A673 (cell line): ENCODE results near the gene PHRF1. TPM values are rescaled to one million over a fixed set of nuclear protein-coding genes. Genes with fewer than 3 reads are reported as not detected.

Experiments used
- BruUV-seq: library from RNA; stranded (reverse); fragments of 400-500 nt; replicated peaks from 2 replicates; lab custom pipeline; 2021; lab: Mats Ljungman, UMichigan
- CTCF ChIA-PET: fragments of 300-600 bp; sonication (Branson Sonifier 250); formaldehyde crosslinking; loops from one replicate; lab custom pipeline; 2022; ENCODE audit warnings: antibody characterized with exemption; lab: Charles Lee
- POLR2A ChIA-PET: fragments of 300-600 bp; sonication (Branson Sonifier 250); formaldehyde crosslinking; loops from one replicate; lab custom pipeline; 2022; ENCODE audit warnings: antibody characterized with exemption; ENCODE audit not compliant: low non-redundant PET; lab: Charles Lee
- DNase-seq: peaks from one replicate; pipeline ENCODE4 v3.0.0-alpha.2; 2015; ENCODE audit warnings: low spot score
- H3K27ac ChIP-seq: fragments of 200-600 bp; sonication (generic); 2 replicates; pipeline ENCODE4 v1.5.1; 2016; ENCODE audit warnings: mixed run types, low read depth, mild to moderate bottlenecking, mixed read lengths, antibody characterized with exemption, low read length; ENCODE audit not compliant: poor library complexity, severe bottlenecking
- H3K27me3 ChIP-seq: fragments of 200-600 bp; sonication (generic); replicated peaks from 2 replicates; pipeline ENCODE4 v1.6.1; 2017; ENCODE audit warnings: mixed run types, low read depth, mild to moderate bottlenecking, mixed read lengths, antibody characterized with exemption, low read length; ENCODE audit not compliant: insufficient read depth, poor library complexity
- H3K36me3 ChIP-seq: fragments of 200-600 bp; sonication (generic); 2 replicates; pipeline ENCODE4 v1.6.1; 2016; ENCODE audit warnings: mixed run types, mild to moderate bottlenecking, mixed read lengths, antibody characterized with exemption, low read length; ENCODE audit not compliant: insufficient read depth, poor library complexity, severe bottlenecking
- H3K4me1 ChIP-seq: fragments of 200-600 bp; sonication (generic); 2 replicates; pipeline ENCODE4 v1.6.1; 2017; ENCODE audit warnings: mixed run types, mild to moderate bottlenecking, mixed read lengths, antibody characterized with exemption, low read length; ENCODE audit not compliant: insufficient read depth, poor library complexity, severe bottlenecking
- H3K4me3 ChIP-seq: fragments of 200-600 bp; sonication (generic); 2 replicates; pipeline ENCODE4 v1.5.1; 2016; ENCODE audit warnings: low read depth, mixed run types, mild to moderate bottlenecking, mixed read lengths, low read length; ENCODE audit not compliant: poor library complexity, severe bottlenecking
- H3K9me3 ChIP-seq: fragments of 200-600 bp; sonication (generic); 2 replicates; pipeline ENCODE4 v1.6.1; 2016; ENCODE audit warnings: mixed run types, low read depth, mild to moderate bottlenecking, mixed read lengths, antibody characterized with exemption, low read length; ENCODE audit not compliant: poor library complexity, severe bottlenecking
- CTCF ChIP-seq: fragments of 300-800, 200-600 bp; sonication (generic); conservative IDR thresholded peaks from 2 replicates; pipeline ENCODE4 v1.5.1; 2017; ENCODE audit warnings: low read depth, mild to moderate bottlenecking, antibody characterized with exemption, low read length, moderate library complexity, mixed read lengths
- EZH2 ChIP-seq: fragments of 200-600 bp; sonication (generic); IDR thresholded peaks from 2 replicates; pipeline ENCODE4 v1.6.1; 2017; ENCODE audit warnings: borderline replicate concordance, low read depth, mild to moderate bottlenecking, mixed read lengths, antibody characterized with exemption, low read length; ENCODE audit not compliant: poor library complexity, severe bottlenecking
- intact Hi-C: fragments of 100-400 bp; cut with micrococcal nuclease; formaldehyde crosslinking; loops from one replicate; pipeline ENCODE4 v1.10.0; 2022; ENCODE audit not compliant: unreplicated experiment
- total RNA-seq: library from RNA; stranded (reverse); gene quantifications from 2 replicates; pipeline ENCODE4 v1.2.3, GENCODE V29; 2021

PHRF1 gene
- total RNA-seq, 1 experiment from 2014 or later, result 43.0 TPM

- peaks cover 20% of the 10 kb centered on the region for H3K4me1 ChIP-seq
- CTCF ChIA-PET, result no interaction called here
- H3K9me3 ChIP-seq, result no peaks in the 10 kb centered on the region
- no peak for TF ChIP-seq CTCF
- TF ChIP-seq EZH2, result no peak
- H3K27me3 ChIP-seq, result no peaks in the 10 kb centered on the region
- POLR2A ChIA-PET, result no interaction called here
- intact Hi-C loops, result no loop called here
- BruUV-seq, result no TSS peak
- H3K36me3 ChIP-seq, result no peaks in the 10 kb centered on the region
- peak overlapping the region; percentile 57 for H3K27ac ChIP-seq
- peak overlapping the region; percentile 70 for H3K4me3 ChIP-seq
- DNase-seq, result no peak
These were observed 1.5 kb upstream of the PHRF1 start for GRCh38 chr11:574632-575312.

DNA sequence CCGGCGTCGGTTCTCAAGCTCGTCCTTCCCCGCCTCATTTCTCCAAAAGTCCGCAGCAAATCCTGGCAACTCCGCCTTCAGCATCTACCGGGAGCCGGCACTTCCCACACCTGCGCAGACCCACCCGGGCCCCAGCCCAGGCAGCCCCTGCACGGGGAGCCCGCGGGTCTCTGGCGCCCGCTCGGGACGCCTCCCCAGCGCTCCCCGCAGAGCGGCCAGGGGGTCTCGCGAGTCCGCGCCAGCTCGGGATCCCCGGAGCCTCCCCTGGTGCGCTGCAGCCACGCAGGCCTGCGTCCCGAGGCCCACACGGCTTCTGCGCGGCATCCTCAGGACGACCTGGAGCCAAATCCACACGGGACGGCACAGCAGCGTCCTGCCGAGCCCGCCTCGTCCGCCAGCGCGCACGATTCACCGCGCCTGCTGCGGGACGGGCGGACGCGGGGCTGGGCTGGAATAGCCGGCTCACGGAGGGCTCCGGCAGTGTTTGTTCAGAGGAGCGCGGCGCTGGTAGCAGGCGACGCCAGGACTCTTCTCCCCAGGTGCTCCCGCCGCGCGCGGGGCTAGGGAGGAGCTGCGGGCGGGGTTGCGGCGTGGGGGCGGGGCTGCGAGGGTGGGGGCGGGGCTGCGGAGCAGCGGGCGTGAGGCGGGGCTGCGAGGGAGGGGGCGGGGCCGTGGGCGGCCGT lies 816 bp upstream of the PHRF1 start:
- CTCF ChIA-PET, result interaction anchor here (0.6 kb wide), 1 partner anchor 237 kb away, joined by 6 read pairs; no protein-coding TSS in a partner anchor
- peak overlapping the region; percentile 57 for H3K27ac ChIP-seq
- intact Hi-C loops, result no loop called here

More for the DNA sequence above, 816 bp upstream of the PHRF1 start:
- no TSS peak for BruUV-seq
- Histone ChIP-seq H3K27me3 (no peaks in the 10 kb centered on the region), H3K4me3 (peak overlapping the region; percentile 70), H3K4me1 (peaks cover 20% of the 10 kb centered on the region), H3K36me3 (no peaks in the 10 kb centered on the region), H3K9me3 (no peaks in the 10 kb centered on the region)
- TF ChIP-seq EZH2 (no peak), CTCF (no peak)
- DNase-seq, result peak; percentile 63
- POLR2A ChIA-PET, result interaction anchor here (0.6 kb wide), 1 partner anchor 155 kb away, joined by 3 read pairs; no protein-coding TSS in a partner anchor
